Measurements from ENCODE around the gene ARHGEF12.

ARHGEF12 gene

DNA sequence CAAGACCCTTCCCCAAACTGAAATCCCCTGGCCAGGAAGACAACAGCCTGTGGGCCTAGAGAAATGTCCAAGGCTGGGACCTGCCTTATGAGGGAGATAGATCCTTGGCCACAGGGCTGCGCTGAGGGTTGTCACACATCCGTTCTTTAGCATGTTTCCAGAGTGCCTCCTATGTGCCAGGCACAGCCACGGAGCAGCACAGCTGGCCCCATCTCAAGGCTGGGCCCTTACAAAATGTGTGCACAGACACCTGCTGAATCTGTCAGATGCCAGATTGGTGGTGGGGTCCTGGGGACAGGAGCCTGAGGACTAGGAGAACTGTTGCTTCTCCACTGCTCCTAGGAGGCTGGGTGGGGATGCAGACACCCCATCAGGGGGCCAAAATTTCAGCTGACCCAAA is 186.5 kb downstream of the ARHGEF12 start:
- no peak for TF ChIP-seq CREB1 (IDR thresholded peaks at IDR 0.05; ENCODE audit: low read depth)
- TF ChIP-seq CEBPB (IDR thresholded peaks at IDR 0.05), result no peak

DNA sequence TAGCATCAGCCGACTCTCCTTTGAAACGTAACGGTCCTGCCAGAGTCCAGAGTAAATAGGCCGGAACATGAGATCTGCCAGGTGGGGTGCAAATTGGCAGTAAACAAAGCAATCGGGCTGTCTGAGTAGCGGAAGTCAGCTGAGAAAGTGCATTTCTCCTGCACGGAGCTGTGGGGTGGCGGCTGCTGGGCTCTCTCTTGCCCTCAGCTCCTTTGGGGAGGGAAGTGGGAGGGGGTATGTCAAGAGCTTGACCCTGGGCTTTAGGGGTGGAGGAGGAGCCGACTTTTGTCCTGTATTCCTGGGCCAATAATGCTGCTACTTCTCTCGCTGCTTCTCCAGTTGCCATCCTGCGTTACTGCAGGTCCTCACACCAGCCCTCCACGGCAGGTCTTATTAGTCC is 187.0 kb downstream of the ARHGEF12 start:
- TF ChIP-seq CEBPB (IDR thresholded peaks at IDR 0.05) (no peak), YY1 (IDR thresholded peaks at IDR 0.05; ENCODE audit: low read depth) (no peak), NFIC (IDR thresholded peaks at IDR 0.05) (no peak), EP300 (IDR thresholded peaks at IDR 0.05; ENCODE audit: borderline replicate concordance) (no peak), EGR1 (IDR thresholded peaks at IDR 0.05) (no peak), CREB1 (IDR thresholded peaks at IDR 0.05; ENCODE audit: low read depth) (no peak), TCF12 (IDR thresholded peaks at IDR 0.05; ENCODE audit: low read depth) (no peak), RAD21 (IDR thresholded peaks at IDR 0.05; ENCODE audit: low read depth) (no peak), TEAD4 (IDR thresholded peaks at IDR 0.05) (no peak), TAF1 (IDR thresholded peaks at IDR 0.05; ENCODE audit: low read depth) (no peak), FOXM1 (IDR thresholded peaks at IDR 0.05; ENCODE audit: borderline replicate concordance, low read depth) (no peak), ZBTB7A (IDR thresholded peaks at IDR 0.05; ENCODE audit: low read depth) (no peak)
- TF ChIP-seq, protein P1, sequence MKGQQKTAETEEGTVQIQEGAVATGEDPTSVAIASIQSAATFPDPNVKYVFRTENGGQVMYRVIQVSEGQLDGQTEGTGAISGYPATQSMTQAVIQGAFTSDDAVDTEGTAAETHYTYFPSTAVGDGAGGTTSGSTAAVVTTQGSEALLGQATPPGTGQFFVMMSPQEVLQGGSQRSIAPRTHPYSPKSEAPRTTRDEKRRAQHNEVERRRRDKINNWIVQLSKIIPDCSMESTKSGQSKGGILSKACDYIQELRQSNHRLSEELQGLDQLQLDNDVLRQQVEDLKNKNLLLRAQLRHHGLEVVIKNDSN (IDR thresholded peaks at IDR 0.05), result no peak
- TF ChIP-seq, protein P2, sequence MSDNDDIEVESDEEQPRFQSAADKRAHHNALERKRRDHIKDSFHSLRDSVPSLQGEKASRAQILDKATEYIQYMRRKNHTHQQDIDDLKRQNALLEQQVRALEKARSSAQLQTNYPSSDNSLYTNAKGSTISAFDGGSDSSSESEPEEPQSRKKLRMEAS (IDR thresholded peaks at IDR 0.05), result no peak
- TF ChIP-seq, protein P3, sequence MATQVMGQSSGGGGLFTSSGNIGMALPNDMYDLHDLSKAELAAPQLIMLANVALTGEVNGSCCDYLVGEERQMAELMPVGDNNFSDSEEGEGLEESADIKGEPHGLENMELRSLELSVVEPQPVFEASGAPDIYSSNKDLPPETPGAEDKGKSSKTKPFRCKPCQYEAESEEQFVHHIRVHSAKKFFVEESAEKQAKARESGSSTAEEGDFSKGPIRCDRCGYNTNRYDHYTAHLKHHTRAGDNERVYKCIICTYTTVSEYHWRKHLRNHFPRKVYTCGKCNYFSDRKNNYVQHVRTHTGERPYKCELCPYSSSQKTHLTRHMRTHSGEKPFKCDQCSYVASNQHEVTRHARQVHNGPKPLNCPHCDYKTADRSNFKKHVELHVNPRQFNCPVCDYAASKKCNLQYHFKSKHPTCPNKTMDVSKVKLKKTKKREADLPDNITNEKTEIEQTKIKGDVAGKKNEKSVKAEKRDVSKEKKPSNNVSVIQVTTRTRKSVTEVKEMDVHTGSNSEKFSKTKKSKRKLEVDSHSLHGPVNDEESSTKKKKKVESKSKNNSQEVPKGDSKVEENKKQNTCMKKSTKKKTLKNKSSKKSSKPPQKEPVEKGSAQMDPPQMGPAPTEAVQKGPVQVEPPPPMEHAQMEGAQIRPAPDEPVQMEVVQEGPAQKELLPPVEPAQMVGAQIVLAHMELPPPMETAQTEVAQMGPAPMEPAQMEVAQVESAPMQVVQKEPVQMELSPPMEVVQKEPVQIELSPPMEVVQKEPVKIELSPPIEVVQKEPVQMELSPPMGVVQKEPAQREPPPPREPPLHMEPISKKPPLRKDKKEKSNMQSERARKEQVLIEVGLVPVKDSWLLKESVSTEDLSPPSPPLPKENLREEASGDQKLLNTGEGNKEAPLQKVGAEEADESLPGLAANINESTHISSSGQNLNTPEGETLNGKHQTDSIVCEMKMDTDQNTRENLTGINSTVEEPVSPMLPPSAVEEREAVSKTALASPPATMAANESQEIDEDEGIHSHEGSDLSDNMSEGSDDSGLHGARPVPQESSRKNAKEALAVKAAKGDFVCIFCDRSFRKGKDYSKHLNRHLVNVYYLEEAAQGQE (IDR thresholded peaks at IDR 0.05; ENCODE audit: low read depth), result no peak

DNA sequence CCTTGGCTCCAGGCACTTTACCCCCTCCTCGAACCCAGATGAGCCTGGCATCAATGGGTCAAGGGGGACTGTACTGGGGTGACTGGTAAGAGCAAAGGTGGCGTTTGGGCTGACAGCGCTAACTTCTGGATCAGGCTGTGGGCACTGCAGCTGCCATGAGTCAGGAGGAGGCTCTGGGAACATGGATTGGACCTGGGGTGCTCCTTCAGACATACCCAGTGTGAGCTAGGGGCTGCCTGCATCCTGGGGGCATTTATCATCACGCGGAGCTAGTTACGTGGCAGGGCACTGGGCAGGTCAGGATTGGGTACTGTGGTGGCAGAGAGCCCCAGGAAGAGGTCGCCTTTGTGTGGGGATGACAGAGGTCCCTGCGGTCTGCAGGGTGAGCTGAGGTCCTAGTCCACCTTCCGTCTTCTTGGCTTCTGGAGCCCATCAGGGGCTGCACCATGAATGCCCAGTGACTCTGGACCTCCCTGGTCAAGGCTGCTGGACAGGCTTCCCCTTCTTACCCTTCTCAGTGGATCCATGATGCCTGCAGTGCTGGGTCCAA is 188.4 kb downstream of the ARHGEF12 start:
- TF ChIP-seq, protein P3 (IDR thresholded peaks at IDR 0.05; ENCODE audit: low read depth), result no peak
- TF ChIP-seq ZBTB7A (IDR thresholded peaks at IDR 0.05; ENCODE audit: low read depth) (no peak), TCF12 (IDR thresholded peaks at IDR 0.05; ENCODE audit: low read depth) (no peak), EP300 (IDR thresholded peaks at IDR 0.05; ENCODE audit: borderline replicate concordance) (no peak), CREB1 (IDR thresholded peaks at IDR 0.05; ENCODE audit: low read depth) (no peak), TAF1 (IDR thresholded peaks at IDR 0.05; ENCODE audit: low read depth) (no peak), YY1 (IDR thresholded peaks at IDR 0.05; ENCODE audit: low read depth) (no peak), RAD21 (IDR thresholded peaks at IDR 0.05; ENCODE audit: low read depth) (no peak)
- TF ChIP-seq, protein P1 (IDR thresholded peaks at IDR 0.05), result no peak
- TF ChIP-seq, protein P2 (IDR thresholded peaks at IDR 0.05), result no peak

DNA sequence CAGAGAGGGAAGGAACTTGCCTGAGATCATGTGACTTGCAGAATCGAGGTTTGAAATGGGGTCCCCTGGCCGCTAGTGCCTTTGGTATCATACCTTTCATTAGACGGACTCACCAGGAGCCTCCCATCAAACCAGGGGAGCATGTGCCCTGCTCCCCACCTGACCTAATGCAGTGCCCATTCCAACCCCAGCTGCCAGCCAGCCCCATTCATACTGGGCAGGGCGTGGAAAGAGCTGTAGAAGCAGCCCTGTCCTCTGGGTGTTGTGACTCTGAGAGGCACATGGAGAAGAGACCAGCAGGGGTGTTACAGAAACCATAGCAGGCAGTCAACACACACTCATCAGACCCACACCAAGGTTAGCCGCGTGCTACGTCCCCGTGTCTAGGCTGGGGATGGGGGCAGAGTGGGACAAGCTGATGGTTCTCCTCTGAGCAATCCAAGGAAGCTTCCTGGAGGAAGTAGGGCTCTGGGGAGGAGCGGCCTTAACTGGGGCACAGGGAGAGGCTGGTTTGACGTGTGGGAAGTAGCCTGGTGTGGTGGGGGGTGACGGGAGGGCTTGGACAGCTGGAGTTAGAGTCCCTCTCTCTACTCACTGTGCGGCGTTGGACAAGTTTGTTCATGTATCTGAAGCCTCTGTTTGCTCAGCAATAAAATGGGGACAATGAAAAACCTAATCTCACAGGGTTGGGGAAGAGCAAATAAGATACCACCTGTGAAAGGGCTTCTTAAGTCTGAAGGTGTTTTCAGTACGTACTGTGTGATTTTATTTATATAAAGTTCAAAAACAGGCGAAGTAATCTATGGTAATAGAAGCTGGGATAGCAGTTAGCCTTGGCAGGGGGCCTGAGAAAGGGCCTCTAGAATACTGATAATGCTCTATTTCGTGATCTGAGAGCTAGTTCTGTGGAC is 189.3 kb downstream of the ARHGEF12 start:
- TF ChIP-seq NFIC (IDR thresholded peaks at IDR 0.05) (no peak), CREB1 (IDR thresholded peaks at IDR 0.05; ENCODE audit: low read depth) (no peak), YY1 (IDR thresholded peaks at IDR 0.05; ENCODE audit: low read depth) (no peak), EP300 (IDR thresholded peaks at IDR 0.05; ENCODE audit: borderline replicate concordance) (no peak), FOXM1 (IDR thresholded peaks at IDR 0.05; ENCODE audit: borderline replicate concordance, low read depth) (no peak), TAF1 (IDR thresholded peaks at IDR 0.05; ENCODE audit: low read depth) (no peak), RAD21 (IDR thresholded peaks at IDR 0.05; ENCODE audit: low read depth) (no peak), TCF12 (IDR thresholded peaks at IDR 0.05; ENCODE audit: low read depth) (no peak), CEBPB (IDR thresholded peaks at IDR 0.05) (no peak), ZBTB7A (IDR thresholded peaks at IDR 0.05; ENCODE audit: low read depth) (no peak)
- TF ChIP-seq, protein P3 (IDR thresholded peaks at IDR 0.05; ENCODE audit: low read depth), result no peak
- TF ChIP-seq, protein P2 (IDR thresholded peaks at IDR 0.05), result no peak

All from Ishikawa (cell line).